Cortex of kidney (tissue), 1 donor: ENCODE data around the gene PDHB.
A peak's percentile ranks its signal among the peaks of the same experiment; 100 is the strongest.
"Not testable (repeated sequence)": the region's sequence is repeated elsewhere in the genome, so short reads cannot be mapped to it uniquely, and the experiment has no call there.

Experiments
- DNase-seq: peaks from one replicate; lab custom pipeline; 2025; lab: John Stamatoyannopoulos, UW

Gene PDHB

GRCh38 chr3:58433400-58434167 is at the start of gene PDHB:
Gene PDHB, minus strand, starts transcription at chr3:58433832. Its CDS starts 23 bp downstream, at chr3:58433809.
- no peak for DNase-seq

- no peak for DNase-seq
Measured at GRCh38 chr3:58482917-58483636, 49.4 kb upstream of the PDHB start.

DNA sequence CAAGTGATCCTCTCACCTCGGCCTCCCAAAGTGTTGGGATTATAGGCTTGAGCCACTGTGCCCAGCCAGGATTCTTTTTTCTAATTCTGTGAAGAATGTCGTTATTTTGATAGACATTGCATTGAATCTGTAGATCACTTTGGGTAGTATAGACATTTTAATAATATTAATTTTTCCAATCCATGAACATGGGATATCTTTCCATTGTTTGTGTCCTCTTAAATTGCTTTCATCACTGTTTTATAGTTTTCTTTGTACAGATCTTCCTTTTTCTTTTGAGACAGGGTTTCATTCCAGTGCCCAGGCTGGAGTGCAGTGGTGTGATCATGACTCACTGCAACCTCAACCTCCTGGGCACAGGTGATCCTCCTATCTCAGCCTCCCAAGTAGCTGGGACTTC is 46.7 kb upstream of the PDHB start:
- no peak for DNase-seq

DNA sequence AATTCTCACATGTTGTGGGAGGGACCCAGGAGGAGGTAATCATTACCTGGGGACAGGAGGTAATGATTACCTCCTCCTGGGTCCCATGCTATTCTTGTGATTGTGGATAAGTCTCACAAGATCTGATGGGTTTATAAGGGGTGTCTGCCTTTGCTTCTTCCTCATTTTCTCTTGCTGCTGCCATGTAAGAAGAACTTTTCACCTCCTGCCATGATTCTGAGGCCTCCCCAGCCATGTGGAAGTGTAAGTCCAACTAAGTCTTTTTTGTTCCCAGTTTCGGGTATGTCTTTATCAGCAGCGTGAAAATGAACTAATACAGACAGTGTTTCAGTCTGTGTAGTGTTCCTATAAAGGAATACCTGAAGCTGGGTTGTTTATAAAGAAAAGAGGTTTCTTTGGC is 45.1 kb upstream of the PDHB start:
- no peak for DNase-seq

DNA sequence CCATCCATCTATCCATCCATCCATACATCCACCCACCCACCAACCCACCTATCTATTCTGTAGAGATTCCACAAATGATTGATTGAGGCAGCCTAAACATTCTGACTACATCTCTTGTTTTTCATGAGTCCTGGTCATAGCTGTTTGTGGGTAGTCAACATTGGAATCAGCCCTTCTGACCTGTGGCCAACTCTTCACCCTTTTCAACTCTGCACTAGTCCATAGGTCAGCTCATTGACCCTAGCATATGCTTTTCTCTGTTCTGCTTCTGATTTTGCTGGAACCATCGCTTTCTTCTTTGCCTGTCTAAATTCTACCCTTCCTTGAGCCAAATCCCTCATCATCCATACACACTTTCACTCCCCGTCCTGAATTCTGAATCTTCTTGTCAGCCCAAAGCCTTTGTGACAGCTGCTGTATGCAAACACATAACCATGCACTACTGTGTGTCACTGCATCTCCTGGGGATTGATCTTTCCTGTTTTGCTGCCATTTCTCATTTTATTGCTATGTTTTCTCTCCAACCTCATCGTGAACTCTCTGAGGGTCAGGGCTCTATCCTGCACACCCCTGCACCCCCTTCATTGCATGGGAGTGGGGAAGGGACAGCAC is 41.4 kb upstream of the PDHB start:
- no peak for DNase-seq

- no peak for DNase-seq
Measured at GRCh38 chr3:58474348-58474911, 40.8 kb upstream of the PDHB start.

GRCh38 chr3:58473275-58473674 is 39.6 kb upstream of the PDHB start:
- DNase-seq = no peak

DNA sequence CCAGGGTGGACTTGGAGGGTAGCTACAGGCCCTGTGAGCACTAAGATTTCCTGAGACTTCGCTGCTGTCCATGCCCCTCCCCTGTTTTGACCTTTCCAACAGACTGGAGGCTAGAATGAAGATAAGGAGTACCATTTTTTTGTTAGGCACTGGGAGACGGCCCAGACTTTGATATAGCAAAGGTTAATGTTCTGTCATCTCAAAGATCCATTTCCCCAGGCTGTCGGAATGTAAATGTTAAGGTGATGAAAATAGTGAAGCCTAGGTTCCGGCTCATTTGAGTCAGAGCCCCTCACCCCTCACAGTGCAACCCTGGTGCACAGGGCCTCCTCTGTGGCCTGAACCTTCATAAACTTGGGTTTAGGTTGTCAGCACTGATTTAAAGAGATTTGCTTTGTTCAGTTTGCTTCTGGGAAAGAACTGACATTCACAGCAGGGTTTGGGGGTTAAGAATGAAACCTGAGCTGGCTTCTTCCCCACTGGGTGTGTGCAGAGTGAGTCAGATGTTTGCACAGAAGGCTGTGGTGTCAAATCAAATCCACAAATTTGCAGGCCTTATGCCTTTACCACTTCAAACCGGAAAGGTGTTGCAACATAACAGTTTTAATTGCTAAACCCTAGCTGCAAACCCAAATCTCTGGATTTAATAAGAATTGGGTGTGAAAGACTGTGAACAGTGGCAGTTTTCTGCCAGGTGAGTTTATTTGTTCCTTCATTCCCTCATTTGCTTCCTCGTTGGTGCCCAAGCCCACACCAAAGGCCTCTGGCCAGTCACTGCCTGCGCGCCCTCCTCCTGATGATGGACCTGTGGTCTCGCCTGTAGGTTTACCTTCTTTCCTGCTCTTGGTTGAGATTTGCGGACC is 37.6 kb upstream of the PDHB start:
- no peak for DNase-seq

DNA sequence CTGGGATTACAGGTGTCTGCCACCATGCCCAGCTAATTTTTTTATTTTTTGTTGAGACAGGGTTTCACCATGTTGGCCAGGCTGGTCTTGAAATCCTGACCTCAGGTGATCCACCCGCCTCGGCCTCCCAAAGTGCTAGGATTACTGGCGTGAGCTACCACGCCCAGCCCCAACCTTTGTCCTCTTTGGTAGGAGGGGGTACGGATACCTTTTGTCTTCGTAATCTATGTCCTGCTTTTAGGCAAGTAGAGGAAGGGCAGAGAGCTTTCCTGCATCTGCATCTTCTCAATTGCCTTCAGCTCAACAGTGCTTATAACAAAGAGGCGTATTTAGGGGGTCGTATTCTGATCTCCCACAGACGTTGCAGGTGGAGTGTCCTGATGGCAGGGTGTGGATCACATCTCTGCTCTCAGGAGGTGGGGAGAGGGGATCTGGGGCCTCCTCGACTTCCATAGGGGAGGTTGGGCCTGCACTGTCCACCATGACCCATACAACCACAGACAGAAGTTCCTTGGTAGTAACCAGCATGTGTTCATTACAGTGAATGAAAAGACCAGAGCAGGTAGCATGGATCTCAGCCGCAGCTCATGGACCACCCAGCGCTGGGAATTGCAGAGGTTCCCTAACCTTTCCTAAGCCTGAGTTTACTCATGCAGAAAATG is 36.9 kb upstream of the PDHB start:
- no peak for DNase-seq

- DNase-seq = no peak
Measured at GRCh38 chr3:58469096-58469495, 35.5 kb upstream of the PDHB start.

- no peak for DNase-seq
Measured at GRCh38 chr3:58466899-58467563, 33.4 kb upstream of the PDHB start.

DNA sequence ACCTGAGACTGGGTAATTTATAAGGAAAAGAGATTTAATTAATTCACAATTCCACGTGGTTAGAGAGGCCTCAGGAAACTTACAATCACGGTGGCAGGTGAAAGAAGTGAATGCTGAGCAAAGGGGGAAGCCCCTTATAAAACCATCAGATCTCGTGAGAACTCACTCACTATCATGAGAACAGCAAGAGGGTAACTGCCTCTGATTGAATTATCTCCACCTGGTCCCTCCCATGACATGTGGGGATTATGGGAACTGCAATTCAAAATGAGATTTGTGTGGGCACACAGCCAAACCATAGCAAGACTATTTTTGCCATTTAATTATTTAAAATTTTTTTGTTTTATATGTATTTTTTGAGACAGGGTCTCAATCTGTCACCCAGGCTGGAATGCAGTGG is 31.2 kb upstream of the PDHB start:
- no peak for DNase-seq

DNA sequence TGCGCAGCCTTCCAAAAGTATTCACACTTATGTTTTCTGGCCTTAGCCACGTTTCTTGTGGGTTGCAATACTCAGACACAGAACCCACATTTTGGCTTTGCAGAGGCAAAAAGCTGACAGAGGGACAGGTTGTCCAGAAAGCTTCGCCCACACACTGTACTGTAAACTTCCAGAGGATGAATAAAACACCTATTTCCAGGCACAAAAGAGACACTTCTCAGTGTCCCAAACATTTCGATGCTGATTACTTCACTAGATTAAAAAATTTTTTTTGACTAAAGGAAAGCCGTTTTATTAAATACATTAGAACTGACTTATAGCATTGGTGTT is 30.3 kb upstream of the PDHB start:
- no peak for DNase-seq

DNA sequence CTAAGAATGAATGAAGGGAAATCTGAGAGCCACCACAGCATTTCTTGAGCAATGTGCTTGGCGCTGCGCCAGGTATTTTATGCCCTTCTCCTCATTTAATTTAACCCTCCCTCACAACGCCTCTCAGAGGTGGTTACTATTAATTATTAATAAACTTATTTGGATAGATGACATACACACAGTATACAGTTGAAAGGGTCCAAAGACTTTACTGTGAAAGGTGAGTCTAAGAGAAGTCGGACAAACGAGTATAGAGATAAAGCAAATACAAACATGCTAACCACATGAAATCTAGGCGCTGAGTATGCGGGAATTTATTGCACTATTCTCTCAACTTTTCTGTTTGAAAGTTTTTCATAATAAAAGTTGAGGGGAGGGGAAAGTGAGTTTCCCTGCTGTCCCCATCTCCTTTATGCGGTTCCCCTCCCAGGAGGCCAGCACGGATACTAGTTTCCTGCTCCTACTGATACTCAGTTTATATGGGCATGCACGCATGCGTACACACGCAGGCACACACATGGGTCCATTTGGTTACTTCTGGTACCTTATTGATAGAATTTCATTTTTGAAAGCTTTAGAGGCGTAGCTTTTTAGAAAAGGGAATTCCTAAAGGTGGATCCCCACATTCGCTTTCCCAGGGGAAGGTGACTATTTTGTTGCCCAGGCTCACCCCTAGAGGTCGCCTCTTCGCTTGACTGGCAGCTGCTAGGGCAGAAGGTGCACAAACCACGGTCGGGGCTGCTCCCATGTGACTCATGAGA is 29.7 kb upstream of the PDHB start:
- peak; percentile 7 for DNase-seq

GRCh38 chr3:58462829-58463180 is 29.2 kb upstream of the PDHB start:
- DNase-seq = no peak

DNA sequence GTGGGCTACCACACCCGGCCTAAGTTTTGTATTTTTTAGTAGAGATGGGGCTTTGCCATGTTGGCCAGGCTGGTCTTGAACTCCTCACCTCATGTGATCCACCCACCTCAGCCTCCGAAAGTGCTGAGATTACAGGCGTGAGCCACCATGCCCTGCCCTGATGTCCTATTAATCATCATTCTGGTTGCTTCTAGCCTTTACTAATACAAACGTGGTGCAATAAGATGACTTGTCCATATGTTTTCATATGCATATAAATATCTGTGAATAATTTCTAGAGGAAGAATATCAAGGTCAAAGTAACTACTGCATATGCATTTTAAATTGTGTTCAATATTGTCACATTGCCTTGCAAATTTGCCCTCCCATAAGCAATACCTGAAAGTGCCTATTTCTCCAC is 25.5 kb upstream of the PDHB start:
- DNase-seq = no peak

DNA sequence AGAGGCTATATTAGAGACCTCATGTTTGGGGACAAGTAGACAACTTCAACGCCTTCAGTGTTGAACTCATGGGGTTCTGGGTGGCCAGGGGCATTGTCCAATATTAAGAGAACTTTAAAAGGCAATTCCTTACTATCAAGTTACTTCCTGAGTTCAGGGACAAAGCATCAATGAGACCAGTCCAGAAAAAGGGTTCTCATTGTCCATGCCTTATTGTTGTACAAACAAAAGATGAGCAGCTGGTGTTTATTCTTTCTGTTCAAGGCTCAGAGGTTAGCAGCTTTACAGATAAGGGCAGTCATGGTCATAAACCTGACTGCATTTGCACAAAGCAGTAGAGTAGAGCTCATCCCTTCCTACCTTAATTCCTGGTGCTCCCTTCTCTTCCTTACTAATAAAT is 18.5 kb upstream of the PDHB start:
- DNase-seq = no peak

- DNase-seq = no peak
Measured at GRCh38 chr3:58441514-58442450, 8.2 kb upstream of the PDHB start.

DNA sequence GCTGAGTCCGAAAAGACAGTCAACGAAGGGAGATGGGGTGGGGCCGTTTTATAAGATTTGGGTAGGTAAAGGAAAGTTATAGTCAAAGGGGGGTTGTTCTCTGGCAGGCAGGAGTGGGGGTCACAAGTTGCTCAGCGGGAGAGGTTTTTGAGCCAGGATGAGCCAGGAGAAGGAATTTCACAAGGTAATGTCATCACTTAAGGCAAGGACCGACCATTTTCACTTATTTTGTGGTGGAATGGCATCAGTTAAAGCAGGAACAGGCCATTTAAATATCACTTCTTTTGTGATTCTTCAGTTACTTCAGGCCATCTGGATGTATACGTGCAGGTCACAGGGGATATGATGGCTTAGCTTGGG is 7.3 kb upstream of the PDHB start:
- not testable (repeated sequence) for DNase-seq
